Uterus (tissue), 2 donors: ENCODE data around the gene CACHD1.

ENCODE experiments used
- CTCF ChIP-seq, 4 experiments: fragments of 200-600 bp in 2 of 4; fragments of 450-650 bp in 2 of 4; sonication (generic) in 2 of 4; IDR thresholded peaks; one replicate each; pipeline ENCODE4 v1.5.1; 2016 to 2019; ENCODE audit warnings: antibody characterized with exemption in 4 of 4, mild to moderate bottlenecking in 2 of 4, moderate library complexity in 1 of 4
- POLR2A ChIP-seq, 2 donors: fragments of 450-650 bp; IDR thresholded peaks; one replicate each; pipeline ENCODE4 v1.6.1; 2016; ENCODE audit warnings: antibody characterized with exemption in 2 of 2, mild to moderate bottlenecking in 1 of 2, moderate library complexity in 1 of 2

DNA sequence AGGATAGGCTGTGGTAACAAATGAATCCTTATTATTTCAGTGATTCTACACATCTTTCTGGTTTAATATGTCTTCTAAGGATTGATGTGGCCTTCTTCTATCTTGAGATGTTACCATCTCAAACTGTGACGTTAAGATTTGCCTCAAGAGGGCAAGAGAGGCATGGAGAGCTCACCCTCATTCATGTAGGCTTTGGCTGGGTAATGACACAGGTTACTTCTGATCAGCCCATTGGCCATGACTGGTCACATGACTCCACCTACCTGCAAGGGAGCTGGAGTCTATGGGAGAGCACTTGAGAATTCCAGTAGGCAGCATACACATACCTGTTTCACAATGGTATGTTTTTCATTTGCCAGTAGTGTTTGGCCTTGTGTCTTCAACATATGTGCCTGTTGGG, 30.0 kb downstream of the CACHD1 start:
- TF ChIP-seq CTCF (IDR thresholded peaks at IDR 0.05) (no peak), POLR2A (IDR thresholded peaks at IDR 0.05) (no peak)
